Suprapubic skin (tissue), 4 donors: Measurements from ENCODE around the gene DDX19B.

Experiments used
- POLR2A ChIP-seq, 2 donors: fragments of 450-650 bp; IDR thresholded peaks; one replicate each; pipeline ENCODE4 v1.6.1; 2017; ENCODE audit warnings: antibody characterized with exemption in 2 of 2, mild to moderate bottlenecking in 2 of 2, moderate library complexity in 2 of 2
- POLR2AphosphoS5 ChIP-seq, 3 donors: sonication (generic); formaldehyde crosslinking; IDR thresholded peaks; one replicate each; pipeline ENCODE4 v1.6.1; 2017; ENCODE audit warnings: antibody characterized with exemption in 3 of 3
- TF ChIP-seq, protein P1 (sequence below), 2 donors: fragments of 200-600 bp in 1 of 2; fragments of 450-650 bp in 1 of 2; sonication (generic) in 1 of 2; IDR thresholded peaks; one replicate each; pipeline ENCODE4 v1.5.1; 2016 to 2019; ENCODE audit warnings: antibody characterized with exemption in 2 of 2, mild to moderate bottlenecking in 1 of 2, moderate library complexity in 1 of 2

DNA sequence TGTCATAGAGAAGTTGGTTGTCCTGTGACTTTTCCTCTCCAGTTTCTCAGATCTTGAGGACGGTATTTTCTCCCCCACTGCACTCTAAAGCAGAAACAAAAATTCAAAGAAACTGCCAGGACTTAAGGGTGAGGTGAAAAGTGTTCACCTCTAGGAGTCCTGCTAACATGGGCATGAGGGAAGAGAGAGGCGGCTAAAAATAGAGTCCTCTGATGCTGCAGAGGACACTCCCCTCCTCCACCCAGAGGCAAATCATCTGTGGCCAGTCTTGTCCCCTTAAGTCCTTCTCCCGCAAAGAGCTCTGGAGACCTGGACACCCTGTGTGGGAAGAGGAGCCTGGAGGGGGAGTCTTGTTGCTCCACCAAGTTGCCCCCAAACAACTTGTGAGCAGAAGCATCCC, 43.0 kb downstream of the DDX19B start:
- TF ChIP-seq, protein P1, sequence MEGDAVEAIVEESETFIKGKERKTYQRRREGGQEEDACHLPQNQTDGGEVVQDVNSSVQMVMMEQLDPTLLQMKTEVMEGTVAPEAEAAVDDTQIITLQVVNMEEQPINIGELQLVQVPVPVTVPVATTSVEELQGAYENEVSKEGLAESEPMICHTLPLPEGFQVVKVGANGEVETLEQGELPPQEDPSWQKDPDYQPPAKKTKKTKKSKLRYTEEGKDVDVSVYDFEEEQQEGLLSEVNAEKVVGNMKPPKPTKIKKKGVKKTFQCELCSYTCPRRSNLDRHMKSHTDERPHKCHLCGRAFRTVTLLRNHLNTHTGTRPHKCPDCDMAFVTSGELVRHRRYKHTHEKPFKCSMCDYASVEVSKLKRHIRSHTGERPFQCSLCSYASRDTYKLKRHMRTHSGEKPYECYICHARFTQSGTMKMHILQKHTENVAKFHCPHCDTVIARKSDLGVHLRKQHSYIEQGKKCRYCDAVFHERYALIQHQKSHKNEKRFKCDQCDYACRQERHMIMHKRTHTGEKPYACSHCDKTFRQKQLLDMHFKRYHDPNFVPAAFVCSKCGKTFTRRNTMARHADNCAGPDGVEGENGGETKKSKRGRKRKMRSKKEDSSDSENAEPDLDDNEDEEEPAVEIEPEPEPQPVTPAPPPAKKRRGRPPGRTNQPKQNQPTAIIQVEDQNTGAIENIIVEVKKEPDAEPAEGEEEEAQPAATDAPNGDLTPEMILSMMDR (IDR thresholded peaks at IDR 0.05), result no peak
- TF ChIP-seq POLR2AphosphoS5 (IDR thresholded peaks at IDR 0.05) (no peak), POLR2A (IDR thresholded peaks at IDR 0.05) (no peak)
